Measurements from ENCODE around the gene ZNF607.
"Not testable (repeated sequence)": the region's sequence is repeated elsewhere in the genome, so short reads cannot be mapped to it uniquely, and the experiment has no call there.

The ZNF607 gene

GRCh38 chr19:37719111-37719926 is at the start of gene ZNF607:
TSS of gene ZNF607 (minus strand) at chr19:37719761. CDS start at chr19:37711618, 8,143 bp downstream.
- DNase-seq = peak; percentile 85 to 87

GRCh38 chr19:37763488-37763887 is 43.9 kb upstream of the ZNF607 start:
- DNase-seq = no peak

- not testable (repeated sequence) for DNase-seq
These were observed 38.1 kb upstream of the ZNF607 start for GRCh38 chr19:37757683-37758082.

- DNase-seq = no peak
These were observed 18.8 kb upstream of the ZNF607 start for GRCh38 chr19:37738371-37738770.

GRCh38 chr19:37725181-37725580 is 5.6 kb upstream of the ZNF607 start:
- no peak for DNase-seq

- DNase-seq = no peak
These were observed 335 bp upstream of the ZNF607 start for GRCh38 chr19:37719927-37720265.

GRCh38 chr19:37718304-37718703 is 1.3 kb downstream of the ZNF607 start:
- DNase-seq = no peak

- DNase-seq = no peak
These were observed 3.4 kb downstream of the ZNF607 start for GRCh38 chr19:37716140-37716539.

- DNase-seq = no peak
These were observed 13.4 kb downstream of the ZNF607 start for GRCh38 chr19:37706052-37706605.

- no peak for DNase-seq
These were observed 20.5 kb downstream of the ZNF607 start for GRCh38 chr19:37699057-37699456.

GRCh38 chr19:37698216-37698615 is 21.3 kb downstream of the ZNF607 start:
- DNase-seq = no peak

GRCh38 chr19:37695144-37695899 is 24.2 kb downstream of the ZNF607 start:
- no peak for DNase-seq

GRCh38 chr19:37692956-37693620 is 26.5 kb downstream of the ZNF607 start:
- peak; percentile 11 to 20 for DNase-seq

- peak; percentile 71 to 83 for DNase-seq
These were observed 27.6 kb downstream of the ZNF607 start for GRCh38 chr19:37691881-37692504.

- DNase-seq = no peak
These were observed 36.0 kb downstream of the ZNF607 start for GRCh38 chr19:37683520-37683919.

GRCh38 chr19:37669450-37669914 is 50.1 kb downstream of the ZNF607 start:
- DNase-seq = no peak

- DNase-seq = not testable (repeated sequence)
These were observed 62.4 kb downstream of the ZNF607 start for GRCh38 chr19:37657157-37657556.

- DNase-seq = peak; percentile 82 to 87
These were observed 63.7 kb downstream of the ZNF607 start for GRCh38 chr19:37655689-37656371.

- peak; percentile 84 to 90 for DNase-seq
These were observed 64.3 kb downstream of the ZNF607 start, which contains the start of gene ZFP30 for GRCh38 chr19:37655301-37655688. TSS of gene ZFP30 (minus strand) at chr19:37655465. CDS start at chr19:37647822, 7,643 bp downstream.

GRCh38 chr19:37654629-37655300 is 64.8 kb downstream of the ZNF607 start:
- DNase-seq = peak; percentile 43 to 48

- no peak for DNase-seq
These were observed 65.4 kb downstream of the ZNF607 start for GRCh38 chr19:37654118-37654517.
